NK-92 treated with Interleukin-12 subunit alpha and Interleukin-12 subunit beta, amount 100 ng/mL, for 24 hours (cell line): ENCODE results near the gene IFFO2.

Experiments
- DNase-seq: peaks from one replicate; lab custom pipeline; 2025; lab: John Stamatoyannopoulos, UW

IFFO2 gene

DNA sequence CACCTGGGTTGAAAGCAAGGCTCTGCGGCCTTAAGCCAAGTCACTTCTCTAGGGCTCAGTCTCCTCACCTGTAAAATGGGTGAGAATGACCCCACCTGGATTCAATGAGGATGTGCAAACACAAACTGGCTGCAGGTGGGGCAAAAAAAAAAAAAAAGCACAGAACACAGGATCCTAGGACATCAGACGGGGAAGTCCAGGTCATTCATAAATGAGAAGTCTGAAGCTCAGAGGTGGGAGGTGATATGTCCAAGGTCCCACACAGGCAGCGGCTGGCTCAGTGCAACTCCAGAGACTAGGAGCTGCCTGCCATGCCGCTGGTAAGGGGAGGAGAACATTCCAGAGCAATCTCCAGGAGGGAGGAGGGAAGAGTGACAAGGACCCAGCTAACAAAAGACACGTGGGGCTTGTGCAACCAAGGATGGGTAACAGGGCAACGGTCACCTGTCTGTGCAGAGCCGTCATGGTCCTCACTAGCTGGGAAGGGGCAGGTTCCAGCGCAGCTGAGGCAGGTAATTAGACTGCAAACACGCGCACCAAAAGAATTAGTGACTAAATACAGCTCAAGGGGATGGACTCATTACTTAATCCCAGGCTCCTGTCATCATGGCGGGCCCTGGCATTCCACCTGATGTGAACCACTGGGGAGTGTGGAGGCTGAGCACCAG lies 19.5 kb downstream of the IFFO2 start:
- DNase-seq, result no peak

DNA sequence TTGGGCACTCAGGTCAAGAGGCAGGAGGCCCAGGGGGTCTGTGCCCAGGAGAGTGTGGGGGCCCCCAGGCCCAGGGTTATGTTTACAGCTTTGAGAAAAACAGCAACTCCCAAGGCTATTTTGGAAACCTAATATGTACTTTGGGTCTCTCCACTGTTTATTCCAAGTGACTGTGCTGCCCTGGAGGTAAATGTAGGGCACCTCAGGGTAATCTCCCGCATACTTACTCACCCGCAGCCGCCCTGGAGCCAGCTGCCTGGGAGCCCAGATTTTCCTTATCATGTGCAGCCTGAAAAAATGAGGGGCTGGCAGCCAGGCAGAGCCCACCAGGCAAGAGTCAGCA lies 20.0 kb downstream of the IFFO2 start:
- DNase-seq, result no peak

DNA sequence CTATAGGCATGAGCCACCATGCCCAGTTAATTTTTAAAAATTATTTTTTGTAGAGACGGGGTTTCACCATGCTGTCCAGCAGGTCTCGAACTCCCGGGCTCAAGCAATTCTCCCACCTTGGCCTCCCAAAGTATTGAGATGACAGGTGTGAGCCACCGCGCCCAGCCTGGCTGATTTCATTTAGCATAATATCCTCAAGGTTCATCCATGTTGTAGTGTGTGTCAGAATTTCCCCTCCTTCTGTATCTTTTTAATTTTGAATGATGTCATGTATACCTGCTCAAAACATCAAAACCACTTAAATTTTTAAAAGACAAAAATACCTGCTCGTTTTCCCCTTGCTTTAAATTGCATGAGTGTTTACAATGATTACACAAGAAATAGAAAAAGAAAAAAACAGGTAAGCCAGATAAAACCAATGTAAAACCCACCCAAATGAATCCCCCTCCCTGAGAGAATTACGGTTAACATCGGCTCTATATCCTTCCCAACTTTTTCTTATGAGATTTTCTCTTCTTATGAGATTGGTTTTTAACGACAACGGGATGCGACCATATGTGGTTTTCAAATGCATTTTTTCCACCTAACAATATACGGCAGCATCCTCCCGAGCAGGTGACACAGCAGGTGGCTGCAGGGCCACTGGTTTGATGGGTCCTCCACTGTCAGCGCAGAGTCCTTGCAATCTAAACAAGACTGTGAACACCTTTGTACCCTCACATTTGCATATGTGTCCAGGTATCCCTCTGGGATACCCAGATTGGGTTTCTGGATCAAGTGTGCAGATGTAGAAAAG lies 22.1 kb downstream of the IFFO2 start:
- DNase-seq, result no peak

DNA sequence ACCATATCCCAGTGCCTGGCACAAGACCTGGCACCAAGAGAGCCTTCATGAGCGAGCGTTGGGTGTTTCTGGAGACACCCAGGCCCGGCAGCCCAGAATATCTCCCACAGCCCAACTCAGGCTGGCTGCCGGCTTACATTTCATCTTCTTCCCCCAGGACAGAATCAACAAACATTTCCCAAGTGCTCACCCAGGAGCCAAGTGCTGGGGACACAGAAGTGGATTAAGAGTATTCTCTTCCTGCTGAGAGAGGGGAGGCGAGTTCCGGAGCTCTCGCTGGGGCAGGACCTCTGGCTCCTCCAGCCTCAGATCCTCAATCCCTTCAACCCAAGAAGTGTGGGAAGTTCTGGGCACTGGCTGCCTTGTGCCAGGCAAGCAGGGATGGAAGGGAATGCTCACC lies 23.6 kb downstream of the IFFO2 start:
- no peak for DNase-seq

DNA sequence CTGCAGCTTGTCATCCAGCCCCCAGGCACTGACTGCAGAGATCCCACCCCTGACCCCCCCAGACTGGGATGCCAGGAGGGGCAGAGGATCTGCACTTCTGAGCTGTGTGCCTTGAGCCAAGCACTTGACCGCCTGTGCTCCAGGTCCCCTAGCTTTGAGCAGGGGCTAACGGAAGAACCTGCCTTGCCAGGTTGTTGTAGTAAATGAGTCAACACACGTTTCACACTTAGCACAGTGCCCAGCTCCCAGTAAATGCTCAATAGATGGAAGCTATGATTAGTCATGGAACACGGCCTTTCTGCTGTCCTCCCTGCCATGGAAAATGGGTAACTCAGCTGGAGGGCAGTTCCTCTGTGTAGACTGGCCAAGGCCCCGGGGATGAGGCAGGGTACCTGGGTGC lies 24.1 kb downstream of the IFFO2 start:
- DNase-seq, result no peak

DNA sequence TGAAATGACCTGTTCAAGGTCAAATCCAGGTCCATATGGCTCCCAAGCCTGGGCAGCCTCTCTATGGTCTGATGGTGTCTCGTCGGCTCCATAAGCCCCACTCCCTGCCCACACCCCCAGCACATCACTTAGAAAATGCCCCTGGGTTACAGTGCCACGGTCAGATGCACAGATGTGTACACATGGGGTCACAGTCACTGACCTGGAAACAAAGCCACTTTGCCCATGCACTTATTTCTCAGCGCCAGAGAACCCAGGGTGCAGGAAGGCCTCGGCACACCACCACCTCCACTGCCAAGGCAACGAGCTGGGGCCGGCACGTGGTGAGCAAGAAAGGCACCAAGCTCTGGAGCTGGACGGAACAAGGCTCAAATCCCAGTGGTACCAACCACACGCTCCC lies 24.7 kb downstream of the IFFO2 start:
- DNase-seq, result no peak

DNA sequence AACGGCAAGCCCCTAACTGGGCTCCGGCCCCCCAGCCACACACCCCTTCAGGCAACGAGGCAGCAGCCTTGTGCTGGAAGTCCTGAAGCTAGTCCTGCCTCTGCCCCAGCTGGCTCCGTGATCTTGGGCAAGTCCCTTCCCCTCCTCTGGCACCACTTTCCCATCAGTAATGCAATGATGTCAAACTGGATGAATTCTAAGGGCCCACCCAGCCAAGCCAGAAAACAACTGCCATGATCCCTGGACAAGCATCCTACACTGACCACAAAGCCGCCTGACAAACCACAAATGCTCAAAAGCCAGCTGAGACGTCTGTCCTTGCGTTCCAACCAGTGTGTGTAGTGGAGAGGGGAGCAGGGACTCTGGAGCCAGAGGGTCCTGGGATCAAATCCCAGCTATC lies 26.8 kb downstream of the IFFO2 start:
- no peak for DNase-seq

DNA sequence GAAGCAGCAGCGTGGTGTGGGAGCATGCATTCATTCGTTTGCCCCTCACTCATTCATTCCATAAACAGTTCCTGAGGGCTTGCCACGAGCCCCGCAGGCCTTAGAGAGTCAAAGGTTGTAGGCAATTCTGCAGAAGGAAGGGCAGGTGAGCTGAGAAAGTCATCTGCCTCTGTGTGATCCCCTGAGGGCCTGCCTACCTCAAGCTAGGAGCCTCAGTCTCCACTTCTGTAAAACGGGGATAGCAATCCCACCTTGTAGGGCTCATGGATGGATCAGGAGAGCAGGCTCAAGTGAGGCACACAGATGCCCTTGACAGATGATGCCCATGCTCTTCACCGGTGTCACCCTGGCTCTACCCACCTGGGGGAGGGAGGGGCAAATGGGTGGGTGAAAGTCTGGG lies 27.5 kb downstream of the IFFO2 start:
- DNase-seq, result no peak

DNA sequence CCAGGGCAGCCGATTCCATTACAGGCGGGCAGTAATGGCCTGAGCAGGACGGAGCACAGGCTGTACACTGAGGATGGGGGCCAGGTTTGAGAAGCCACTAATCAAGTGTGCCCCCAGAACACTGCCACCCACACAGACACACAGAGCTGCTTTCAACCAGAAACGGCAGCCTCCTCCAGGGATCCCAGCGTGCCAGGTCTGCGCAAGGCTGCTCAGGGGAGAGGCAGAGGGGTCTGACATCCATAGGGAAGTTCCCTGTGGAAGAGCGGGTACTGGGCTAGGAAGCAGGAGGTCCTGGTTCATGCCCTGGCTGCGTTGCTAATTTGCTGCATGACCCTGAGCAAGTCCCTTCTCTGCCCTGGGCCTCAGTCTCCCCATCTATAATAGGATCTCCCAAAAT lies 28.1 kb downstream of the IFFO2 start:
- no peak for DNase-seq

DNA sequence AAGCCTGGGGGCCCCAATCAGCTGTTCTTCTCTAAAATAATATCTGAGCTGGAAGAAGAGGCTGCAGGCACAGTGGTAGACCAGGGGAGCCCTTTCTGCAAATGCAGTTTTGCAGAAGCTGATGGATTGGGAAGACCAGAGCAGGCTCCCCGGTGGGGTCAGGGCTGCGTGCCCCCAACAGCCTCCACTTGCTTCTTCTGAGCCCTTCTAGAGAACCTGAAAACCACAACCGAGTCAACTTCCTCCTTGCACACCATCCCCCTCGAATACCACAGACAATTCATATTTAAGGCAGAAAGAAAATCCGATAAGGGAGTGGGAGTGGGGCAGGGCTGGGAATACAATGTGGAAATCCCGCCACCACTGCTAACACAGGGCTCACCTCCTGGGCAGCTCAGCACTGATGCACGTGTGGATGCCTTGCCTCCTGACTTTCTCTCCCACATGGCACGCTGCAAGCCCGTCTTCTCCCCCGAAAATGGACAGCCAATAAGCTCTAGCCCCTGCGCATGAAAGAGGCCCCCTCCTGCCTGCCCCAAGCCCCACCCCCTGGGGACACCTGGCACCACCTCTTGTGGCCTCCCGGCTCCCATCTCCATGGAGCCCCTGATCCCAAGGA lies 28.7 kb downstream of the IFFO2 start:
- peak; percentile 63 for DNase-seq

DNA sequence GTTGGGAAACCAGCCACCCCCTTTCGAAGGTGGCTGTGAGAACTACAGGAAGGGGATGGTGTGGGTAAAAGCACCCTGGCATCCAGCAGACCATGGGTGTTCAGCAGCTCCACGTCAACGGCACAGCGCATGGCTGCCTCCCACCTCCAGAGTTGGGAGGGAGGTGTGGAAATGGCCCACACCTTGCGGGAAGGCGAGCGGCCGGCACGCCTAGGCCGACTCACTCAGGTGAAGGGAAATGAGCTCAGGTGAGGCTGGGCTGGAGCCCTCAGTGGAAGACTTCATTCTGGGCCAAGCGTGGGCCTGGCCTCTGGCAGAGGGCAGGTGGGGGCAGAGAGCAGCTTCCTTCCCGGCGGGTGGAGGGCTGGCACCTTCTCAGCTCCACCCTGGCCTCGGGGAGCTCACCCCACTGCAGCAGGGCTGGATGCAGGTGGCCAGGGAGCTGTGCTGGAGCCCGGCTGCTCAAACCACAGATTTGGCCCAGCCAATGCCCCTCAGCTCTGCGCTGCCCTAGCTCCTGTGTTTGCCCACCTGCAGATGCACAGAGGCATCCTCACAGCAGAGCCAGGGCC lies 29.3 kb downstream of the IFFO2 start:
- DNase-seq, result peak; percentile 70

DNA sequence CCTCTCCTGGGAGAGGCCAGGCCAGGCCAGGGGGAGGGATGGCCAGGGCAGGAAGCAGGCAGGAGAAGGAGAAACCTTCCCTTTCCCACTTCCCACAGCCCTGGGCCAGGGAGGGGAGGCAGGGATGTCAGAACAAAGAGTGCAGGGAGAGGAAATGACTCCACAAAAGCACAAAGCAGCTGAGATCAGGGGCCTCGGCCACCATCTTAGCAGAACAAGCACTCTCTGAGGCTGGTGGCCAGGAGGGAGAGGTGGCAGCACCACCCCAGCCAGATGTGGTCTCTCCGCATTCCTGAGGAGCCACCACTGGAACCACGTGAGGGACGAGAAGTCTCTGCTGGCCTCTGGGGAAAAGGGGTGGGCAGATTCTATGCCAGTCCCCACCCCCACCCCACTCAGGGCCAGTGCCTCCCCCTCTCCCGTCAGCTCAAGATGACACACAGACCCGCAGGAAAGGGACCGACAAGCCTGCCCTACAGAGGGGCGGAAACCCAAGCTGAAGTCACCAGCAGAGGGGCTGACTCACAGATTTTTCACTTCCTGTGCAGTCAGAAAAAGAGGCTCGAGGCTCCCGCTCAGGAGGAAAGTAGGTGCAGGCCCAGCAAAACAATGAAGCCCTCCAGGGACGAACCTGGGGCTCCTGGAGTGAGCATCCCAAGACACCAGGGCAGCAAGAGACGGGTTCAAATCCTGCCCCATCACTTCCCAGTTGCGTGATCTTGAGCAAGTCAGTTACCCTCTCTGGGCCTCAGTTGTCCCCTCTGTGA lies 30.0 kb downstream of the IFFO2 start:
- DNase-seq, result peak; percentile 92

DNA sequence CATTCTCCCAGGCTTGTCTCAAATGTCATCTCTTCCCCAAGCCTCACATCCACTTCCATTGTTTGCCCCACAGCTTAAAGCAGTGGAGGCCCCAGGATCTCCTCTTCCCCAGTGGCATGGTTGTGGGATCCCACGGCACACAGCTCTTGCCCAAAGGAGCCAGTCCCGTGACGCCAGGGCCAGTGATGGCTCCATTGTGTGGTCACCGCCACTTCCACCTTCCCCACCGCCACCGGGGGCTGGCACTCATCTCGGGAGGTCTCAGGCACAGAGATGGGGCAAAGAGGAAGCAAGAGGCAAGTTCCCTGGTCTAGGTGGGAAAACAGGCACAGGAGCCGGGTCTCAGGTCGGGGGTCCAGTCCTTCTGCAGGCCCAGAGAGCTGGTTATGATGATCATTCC lies 31.2 kb downstream of the IFFO2 start:
- no peak for DNase-seq

DNA sequence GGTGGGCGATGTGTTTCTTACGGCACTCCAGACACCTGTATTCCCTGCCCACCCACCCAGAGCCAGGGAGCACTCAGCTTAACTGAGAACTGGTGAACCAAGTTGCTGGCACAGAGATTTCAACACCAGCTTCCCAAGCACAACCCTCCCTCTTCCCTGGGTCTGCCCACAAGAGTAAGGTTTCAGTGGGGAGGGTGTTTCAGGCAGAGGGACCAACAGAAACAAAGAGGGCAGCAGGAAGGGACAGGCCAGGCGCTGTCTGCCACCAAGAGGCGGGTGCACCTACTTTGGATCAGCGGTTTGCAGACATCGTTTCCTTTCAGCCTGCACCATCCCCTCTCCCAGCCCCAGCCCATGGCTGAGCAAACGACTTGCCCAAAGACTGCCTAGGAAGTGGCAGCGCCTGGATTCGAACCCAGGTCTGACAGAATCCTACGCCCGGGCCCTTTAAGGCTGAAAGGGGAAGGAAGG lies 32.2 kb downstream of the IFFO2 start:
- no peak for DNase-seq

DNA sequence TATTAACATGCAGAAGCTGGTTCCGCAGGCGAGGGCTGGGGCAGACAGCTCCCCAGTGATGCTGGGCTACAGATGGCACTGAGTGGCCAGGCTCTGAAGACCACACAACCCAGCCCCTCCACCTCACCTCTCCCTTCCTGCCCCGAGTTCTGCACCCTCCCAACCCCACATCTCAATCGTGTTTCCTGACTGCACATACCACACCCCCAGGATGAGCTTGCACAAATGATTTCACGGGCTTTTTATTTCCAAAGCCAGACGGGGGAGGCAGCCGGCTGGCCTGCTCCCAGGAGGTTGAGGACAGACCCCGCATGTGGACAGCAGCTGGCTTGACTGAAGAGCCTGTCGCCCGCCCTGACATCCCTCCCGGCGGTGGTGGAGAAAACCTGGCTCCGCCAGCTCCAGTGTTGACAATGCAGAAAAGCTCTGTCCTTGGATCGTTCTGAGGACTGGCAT lies 32.7 kb downstream of the IFFO2 start:
- DNase-seq, result no peak

DNA sequence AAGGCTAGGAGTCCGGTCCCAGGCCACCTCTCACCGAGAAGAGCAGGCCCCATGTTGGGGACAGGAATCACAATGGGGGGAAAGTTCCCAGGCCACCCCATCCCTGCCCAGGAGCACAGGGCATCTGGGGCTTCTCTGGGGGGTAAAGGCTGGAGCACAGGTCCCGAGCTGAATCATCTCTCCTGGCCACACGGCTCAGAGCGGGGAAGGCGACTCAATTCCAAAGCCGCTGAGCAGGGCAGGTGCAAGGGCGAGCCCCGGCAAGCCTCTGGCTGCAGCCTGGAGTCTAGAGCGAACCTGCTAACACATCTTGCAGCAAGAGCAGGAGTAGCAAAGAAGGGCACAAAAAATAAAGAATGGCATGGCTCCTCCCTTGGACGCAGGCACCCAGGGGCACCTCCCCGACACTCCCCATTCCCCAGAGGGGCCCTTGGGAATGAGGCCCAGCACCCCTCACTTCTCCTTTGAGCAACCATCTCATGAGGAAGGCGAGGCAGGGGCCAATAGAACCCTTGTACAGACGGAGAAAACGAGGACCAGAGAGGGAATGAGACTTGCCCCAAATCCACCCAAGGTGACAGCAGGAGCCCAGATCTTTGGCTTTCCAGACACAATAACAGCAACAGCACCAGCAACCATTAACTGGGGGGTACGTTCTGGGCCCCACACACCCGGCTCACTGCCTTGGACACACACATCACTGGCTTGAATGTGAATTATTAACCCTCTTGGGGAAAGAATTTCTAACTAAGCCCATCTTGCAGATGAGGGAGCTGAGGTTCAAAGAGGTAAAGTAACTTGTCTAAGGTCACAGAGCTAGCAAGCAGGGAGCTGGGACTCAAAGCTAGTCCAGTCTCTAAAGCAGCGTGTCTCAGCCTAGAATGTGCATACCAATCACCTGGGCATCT lies 33.4 kb downstream of the IFFO2 start:
- no peak for DNase-seq

DNA sequence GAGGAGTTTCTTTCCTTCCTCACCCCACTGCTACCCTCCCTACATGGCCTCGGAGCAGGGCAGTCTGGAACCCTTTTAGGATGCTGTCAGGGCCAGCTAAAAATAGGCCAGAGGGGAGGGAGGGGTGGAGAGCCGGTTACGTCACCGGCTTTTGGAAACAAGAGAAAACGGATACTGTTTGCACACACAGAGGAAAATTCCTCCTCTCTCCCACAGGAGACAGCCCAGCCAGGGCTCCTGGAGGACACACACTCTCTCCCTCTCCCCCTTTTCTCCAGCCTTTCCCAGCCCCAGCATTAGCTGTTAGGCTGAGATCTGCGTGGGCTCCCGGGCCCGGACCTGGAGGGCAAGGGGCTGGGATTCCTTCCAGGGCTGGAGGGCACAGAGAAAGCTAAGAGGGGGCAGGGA lies 34.2 kb downstream of the IFFO2 start:
- DNase-seq, result no peak

DNA sequence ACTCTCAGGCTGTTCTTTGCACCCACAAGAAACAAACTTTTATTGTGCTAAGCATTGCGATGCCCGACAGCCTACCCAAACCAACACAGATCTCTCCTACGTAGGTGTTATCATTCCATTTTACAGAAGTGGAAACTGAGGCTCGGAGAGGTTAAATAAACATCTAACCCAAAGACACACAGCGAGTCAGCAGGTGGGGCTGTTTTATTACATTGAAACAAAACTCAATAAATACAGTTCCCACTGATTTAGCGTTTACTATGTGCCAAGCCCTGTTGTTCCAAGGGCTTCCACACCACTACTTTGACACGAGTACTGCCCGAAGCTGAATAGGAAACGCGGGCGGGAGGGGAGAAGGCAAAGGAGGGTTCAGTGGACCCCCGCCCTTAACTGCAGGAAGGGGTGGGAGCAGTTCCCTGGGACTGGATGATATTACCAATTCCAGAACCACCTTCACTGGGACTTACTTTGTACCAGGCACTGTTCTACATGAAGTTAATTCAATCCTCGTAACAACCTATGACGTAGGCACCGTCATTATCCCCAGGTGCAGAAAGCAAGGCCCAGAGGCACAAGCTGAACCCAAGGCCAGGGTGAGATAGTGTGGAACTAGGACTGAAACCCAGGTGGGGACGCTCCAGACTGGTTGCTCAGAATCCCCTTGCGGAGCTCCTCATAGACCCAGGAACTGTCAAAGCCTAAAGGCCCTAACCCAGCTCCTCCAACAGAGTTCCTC lies 34.8 kb downstream of the IFFO2 start:
- no peak for DNase-seq

DNA sequence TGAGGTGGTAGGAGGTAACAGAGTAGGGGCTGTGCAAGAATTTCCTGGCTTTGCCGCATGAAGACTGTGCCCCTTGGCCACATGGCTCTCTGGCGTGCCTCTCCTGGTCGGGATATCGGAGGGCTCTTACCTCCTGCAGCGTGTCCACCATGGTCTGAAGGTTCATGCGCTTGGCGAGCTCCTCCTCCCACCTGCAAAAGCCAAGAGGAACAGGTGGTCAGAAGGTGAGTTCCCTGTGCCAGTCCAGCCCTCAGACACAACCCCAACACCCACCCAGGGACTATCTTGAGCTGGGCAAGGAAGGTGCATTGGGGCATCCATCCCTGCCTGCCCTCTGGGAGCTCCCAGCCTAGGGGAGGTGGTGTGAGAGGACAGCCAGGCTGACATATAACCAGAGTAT lies 35.5 kb downstream of the IFFO2 start:
- no peak for DNase-seq

DNA sequence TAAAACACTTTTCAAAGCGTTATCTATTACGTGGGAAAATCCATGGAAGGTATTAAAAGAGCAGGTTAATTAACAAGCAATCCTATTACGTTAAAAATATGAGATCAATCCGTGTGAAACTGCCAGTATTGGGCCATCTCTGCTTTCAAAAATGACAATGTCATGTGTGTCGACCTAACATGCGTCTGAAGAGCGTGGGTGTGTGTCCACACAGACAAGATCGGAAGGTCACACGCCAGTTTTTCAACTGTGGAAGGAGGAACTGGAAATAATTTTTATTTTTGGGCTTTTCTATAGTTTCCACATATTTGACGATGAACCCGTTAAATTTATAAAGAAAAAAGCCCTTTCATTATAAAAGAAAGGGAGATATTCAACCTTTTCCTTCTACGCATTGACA lies 36.5 kb downstream of the IFFO2 start:
- DNase-seq, result no peak
